GM12864 (cell line): ENCODE measurements around the gene CNKSR1.

Experiments
- DNase-seq: peaks from one replicate; pipeline ENCODE4 v3.0.0-alpha.2; 2011; ENCODE audit warnings: low read depth
- H3K4me3 ChIP-seq: 2 replicates; pipeline ENCODE4 v1.5.1; 2011; ENCODE audit warnings: mild to moderate bottlenecking, low read depth, low read length, control low read depth
- CTCF ChIP-seq: IDR thresholded peaks from 2 replicates; pipeline ENCODE4 v1.5.1; 2011; ENCODE audit warnings: low read depth, mild to moderate bottlenecking, moderate library complexity, low read length, control low read depth, inconsistent platforms; ENCODE audit errors: missing control alignments

The CNKSR1 gene

GRCh38 chr1:26164861-26165842 lies 12.1 kb upstream of the CNKSR1 start:
- H3K4me3 ChIP-seq: no peak overlapping the region
- DNase-seq: no peak
- no peak for TF ChIP-seq CTCF

- DNase-seq: no peak
- H3K4me3 ChIP-seq: no peak overlapping the region
- TF ChIP-seq CTCF: no peak
Observed at GRCh38 chr1:26166719-26167281, 10.5 kb upstream of the CNKSR1 start.

GRCh38 chr1:26168410-26169197 lies 8.7 kb upstream of the CNKSR1 start, which contains the start of gene C1orf232:
TSS of gene C1orf232 (minus strand) at chr1:26168963. CDS start at chr1:26168499, 464 bp downstream.
- DNase-seq: no peak
- peak within 1 kb of the TSS; percentile 87 for H3K4me3 ChIP-seq
- no peak for TF ChIP-seq CTCF

GRCh38 chr1:26169198-26169554 lies 8.1 kb upstream of the CNKSR1 start:
- no peak for DNase-seq
- TF ChIP-seq CTCF: no peak
- no peak overlapping the region for H3K4me3 ChIP-seq

- peak within 1 kb of the TSS; percentile 87 for H3K4me3 ChIP-seq
- peak; percentile 71 for DNase-seq
- peak; percentile 99 for TF ChIP-seq CTCF
Observed at GRCh38 chr1:26169669-26170471, 7.4 kb upstream of the CNKSR1 start, which contains the start of gene ZNF593. TSS of gene ZNF593 (plus strand) at chr1:26169908. CDS start at chr1:26169984, 76 bp downstream.

GRCh38 chr1:26170472-26170821 lies 6.8 kb upstream of the CNKSR1 start:
- peak overlapping the region; percentile 87 for H3K4me3 ChIP-seq
- TF ChIP-seq CTCF: no peak
- no peak for DNase-seq
